Measurements from ENCODE around the gene VAMP8. TPM values are rescaled to one million over a fixed set of nuclear protein-coding genes. Genes with fewer than 3 reads are reported as not detected.

Gene VAMP8
- total RNA-seq, 1 donor from 2014 or later, result 16.9 TPM

Other genes with a start within 250 kb of the VAMP8 start
- gene TGOLN2, start 249.6 kb upstream of the VAMP8 start, total RNA-seq, result 59.9 TPM
- 39.8 TPM for gene RETSAT, start 223.1 kb upstream of the VAMP8 start, total RNA-seq
- gene ELMOD3, start 222.8 kb upstream of the VAMP8 start, total RNA-seq, result 9.0 TPM
- gene CAPG, start 167.2 kb upstream of the VAMP8 start, total RNA-seq, result 3.4 TPM
- gene SH2D6, start 158.9 kb upstream of the VAMP8 start, total RNA-seq, result 0.24 TPM
- 116 TPM for gene MAT2A, start 38.4 kb upstream of the VAMP8 start, total RNA-seq
- 25.1 TPM for gene GGCX, start 16.1 kb upstream of the VAMP8 start, total RNA-seq
- gene VAMP5, start 6.8 kb downstream of the VAMP8 start, total RNA-seq, result 56.3 TPM
- 74.5 TPM for gene RNF181, start 18.2 kb downstream of the VAMP8 start, total RNA-seq
- 9.5 TPM for gene TMEM150A, start 25.1 kb downstream of the VAMP8 start, total RNA-seq
- 26.5 TPM for gene C2orf68, start 34.5 kb downstream of the VAMP8 start, total RNA-seq
- 27.3 TPM for gene USP39, start 38.6 kb downstream of the VAMP8 start, total RNA-seq
- 0.46 TPM for gene SFTPB, start 90.6 kb downstream of the VAMP8 start, total RNA-seq
- gene GNLY, start 116.8 kb downstream of the VAMP8 start, total RNA-seq, result 1.7 TPM
- 25.8 TPM for gene ATOH8, start 176.4 kb downstream of the VAMP8 start, total RNA-seq

All from Right ventricle myocardium superior (tissue), 1 donor.